Trophoblast cell (in vitro differentiated cells and primary cell): Measurements from ENCODE around the gene RAMACL.

ENCODE experiments used
- DNase-seq, 2 donors: peaks; one replicate each; pipeline ENCODE4 v3.0.0-alpha.2; 2016
- H2AFZ ChIP-seq: 2 replicates; pipeline ENCODE4 v1.6.1; 2013; ENCODE audit warnings: low read length, moderate library complexity, mild to moderate bottlenecking; ENCODE audit not compliant: insufficient read depth, poor library complexity
- H2AK5ac ChIP-seq: 2 replicates; pipeline ENCODE4 v1.6.1; 2013; ENCODE audit warnings: mild to moderate bottlenecking, low read length
- H2BK120ac ChIP-seq: 2 replicates; pipeline ENCODE4 v1.6.1; 2013; ENCODE audit warnings: low read length, mild to moderate bottlenecking, moderate library complexity; ENCODE audit not compliant: insufficient read depth, poor library complexity
- H2BK12ac ChIP-seq: 2 replicates; pipeline ENCODE4 v1.6.1; 2013; ENCODE audit warnings: mild to moderate bottlenecking, low read length, moderate library complexity
- H2BK5ac ChIP-seq: 2 replicates; pipeline ENCODE4 v1.6.1; 2013; ENCODE audit warnings: low read length, low read depth, moderate library complexity, mild to moderate bottlenecking; ENCODE audit not compliant: poor library complexity
- H3K14ac ChIP-seq: 2 replicates; pipeline ENCODE4 v1.6.1; 2013; ENCODE audit warnings: mild to moderate bottlenecking, low read length
- H3K18ac ChIP-seq: 2 replicates; pipeline ENCODE4 v1.6.1; 2013; ENCODE audit warnings: mild to moderate bottlenecking, low read length
- H3K23ac ChIP-seq: 2 replicates; pipeline ENCODE4 v1.6.1; 2013; ENCODE audit warnings: low read length
- H3K27ac ChIP-seq: 2 replicates; pipeline ENCODE4 v1.5.1; 2013; ENCODE audit warnings: low read depth, mild to moderate bottlenecking, inconsistent platforms, low read length, moderate library complexity
- H3K27me3 ChIP-seq: 2 replicates; pipeline ENCODE4 v1.6.1; 2013; ENCODE audit warnings: inconsistent platforms, mild to moderate bottlenecking, low read length, moderate library complexity; ENCODE audit not compliant: insufficient read depth
- H3K36me3 ChIP-seq, 2 experiments: 1 replicate in 1 of 2; 2 replicates in 1 of 2; pipeline ENCODE4 v1.6.1; 2013; ENCODE audit warnings: low read length in 2 of 2, mild to moderate bottlenecking in 2 of 2, moderate library complexity in 1 of 2; ENCODE audit not compliant: insufficient read depth in 2 of 2, control insufficient read depth in 1 of 2
- H3K4ac ChIP-seq: 2 replicates; pipeline ENCODE4 v1.6.1; 2013; ENCODE audit warnings: low read depth, mild to moderate bottlenecking, low read length, moderate library complexity
- H3K4me1 ChIP-seq, 2 experiments: 1 replicate in 1 of 2; 2 replicates in 1 of 2; pipeline ENCODE4 v1.6.1; 2013; ENCODE audit warnings: low read length in 2 of 2, mild to moderate bottlenecking in 2 of 2, moderate library complexity in 1 of 2; ENCODE audit not compliant: insufficient read depth in 2 of 2, control insufficient read depth in 1 of 2
- H3K4me2 ChIP-seq: 2 replicates; pipeline ENCODE4 v1.6.1; 2013; ENCODE audit warnings: inconsistent platforms, mild to moderate bottlenecking, low read length, moderate library complexity
- H3K4me3 ChIP-seq: 2 replicates; pipeline ENCODE4 v1.5.1; 2013; ENCODE audit warnings: mild to moderate bottlenecking, low read depth, low read length, inconsistent platforms
- H3K79me1 ChIP-seq: one replicate; pipeline ENCODE4 v1.6.1; 2013; ENCODE audit warnings: low read length
- H3K79me2 ChIP-seq: 2 replicates; pipeline ENCODE4 v1.6.1; 2013; ENCODE audit warnings: low read length, mild to moderate bottlenecking; ENCODE audit not compliant: control insufficient read depth, insufficient read depth, poor library complexity
- H3K9ac ChIP-seq: 2 replicates; pipeline ENCODE4 v1.6.1; 2013; ENCODE audit warnings: mild to moderate bottlenecking, low read length
- H3K9me3 ChIP-seq: 2 replicates; pipeline ENCODE4 v1.6.1; 2013; ENCODE audit warnings: low read depth, mild to moderate bottlenecking, control low read depth, inconsistent platforms, low read length; ENCODE audit not compliant: insufficient read depth
- H4K12ac ChIP-seq: 2 replicates; pipeline ENCODE4 v1.6.1; 2013; ENCODE audit warnings: low read depth, mild to moderate bottlenecking, low read length, moderate library complexity
- H4K8ac ChIP-seq: 2 replicates; pipeline ENCODE4 v1.6.1; 2013; ENCODE audit warnings: low read depth, mild to moderate bottlenecking, low read length, moderate library complexity
- H4K91ac ChIP-seq: one replicate; pipeline ENCODE4 v1.6.1; 2013; ENCODE audit warnings: low read depth, mild to moderate bottlenecking, low read length, moderate library complexity
- WGBS: extraction: QIAGEN DNeasy Blood & Tissue Kit; methylation state at CpG from one replicate; pipeline ENCODE4 v1.1.7; 2013; ENCODE audit warnings: missing lambda C conversion rate; ENCODE audit not compliant: insufficient read length, insufficient coverage; ENCODE audit errors: extremely low coverage; 5-methylcytosine and 5-hydroxymethylcytosine counted together

The RAMACL gene

DNA sequence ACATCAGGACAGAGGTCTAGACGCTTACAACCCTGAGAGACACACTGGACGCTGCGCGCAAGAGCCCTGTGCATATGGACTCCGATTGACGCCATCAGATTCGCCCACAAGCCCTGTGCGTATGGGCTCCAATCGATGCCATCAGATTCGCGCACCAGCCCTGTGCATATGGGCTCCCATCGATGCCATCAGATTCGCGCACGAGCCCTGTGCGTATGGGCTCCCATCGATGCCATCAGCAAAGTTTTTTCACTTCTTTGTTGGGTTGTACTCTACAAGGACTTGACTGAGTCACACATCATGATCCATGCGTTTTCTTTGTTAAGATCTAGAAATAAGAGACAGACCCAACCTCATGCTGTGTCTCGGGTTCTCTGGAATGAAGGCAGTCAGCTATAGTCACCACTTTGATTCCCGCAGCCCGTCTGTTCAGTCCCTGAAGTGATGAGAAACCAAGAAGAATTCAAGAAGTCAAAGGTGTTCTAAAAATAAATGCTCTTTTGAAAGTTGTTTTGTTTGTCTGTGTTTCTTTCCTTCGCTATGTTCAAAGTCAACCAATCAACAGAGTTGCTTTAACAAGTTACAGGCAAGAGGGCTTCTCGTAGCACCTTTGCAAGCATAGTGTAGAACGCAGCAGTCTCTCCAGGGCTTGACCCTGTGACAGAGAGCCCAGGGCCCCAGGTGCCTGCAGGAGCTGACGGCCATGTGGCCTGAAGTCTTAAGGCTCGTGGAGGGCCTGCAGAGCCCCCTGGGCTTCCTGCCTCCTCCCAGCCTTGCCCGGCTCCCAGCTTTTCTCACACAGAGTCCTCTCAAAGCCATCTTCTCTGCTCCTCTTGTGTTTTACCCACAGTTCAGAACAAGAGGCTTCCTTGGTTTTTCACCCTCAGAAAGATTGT lies 32.6 kb upstream of the RAMACL start:
- Histone ChIP-seq H4K8ac (peak overlapping the region; percentile 51), H3K23ac (no peak overlapping the region), H4K12ac (no peak overlapping the region), H3K36me3 (peaks cover 7 to 8% of the 10 kb centered on the region in 2 experiments), H3K9me3 (peaks cover 4% of the 10 kb centered on the region), H3K27ac (peak overlapping the region; percentile 92), H3K79me1 (peaks cover 32% of the 10 kb centered on the region), H3K4ac (peak overlapping the region; percentile 47), H3K27me3 (no peaks in the 10 kb centered on the region), H3K4me3 (no peak overlapping the region), H2AK5ac (peak overlapping the region; percentile 4), H2AFZ (peak overlapping the region; percentile 45), H4K91ac (peak overlapping the region; percentile 60), H3K4me2 (peak overlapping the region; percentile 4), H3K9ac (no peak overlapping the region), H3K14ac (peak overlapping the region; percentile 59), H2BK5ac (peak overlapping the region; percentile 70), H3K4me1 (peaks cover 43 to 45% of the 10 kb centered on the region in 2 experiments), H3K79me2 (peaks cover 2% of the 10 kb centered on the region), H2BK120ac (peak overlapping the region; percentile 89), H2BK12ac (peak overlapping the region; percentile 74), H3K18ac (peak overlapping the region; percentile 66)
- DNase-seq, result no peak
- no CpG with 5 or more reads among the region's 27 CpGs for WGBS

DNA sequence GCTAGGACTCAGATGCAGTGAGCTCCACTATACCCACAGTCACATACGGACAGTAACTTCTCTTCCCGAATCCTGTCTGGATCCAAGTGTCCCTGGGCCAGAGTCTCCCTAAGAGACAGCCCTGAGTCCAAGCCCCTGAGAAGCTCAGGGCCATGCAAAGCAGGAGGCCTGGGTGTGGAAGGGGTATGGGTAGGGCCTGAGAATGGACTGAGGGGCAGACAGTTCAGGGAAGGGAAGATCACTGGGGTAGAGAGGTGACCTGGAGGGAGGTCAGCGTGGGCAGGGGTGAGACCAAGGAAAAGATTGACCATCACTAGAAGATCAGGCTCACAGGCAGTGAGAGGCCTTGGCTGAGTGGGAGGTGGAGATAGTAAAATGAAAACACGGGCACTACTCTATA lies 31.8 kb upstream of the RAMACL start:
- H2BK5ac ChIP-seq, result peak overlapping the region; percentile 15
- no peak for DNase-seq
- peak overlapping the region; percentile 92 for H3K27ac ChIP-seq
- H2BK12ac ChIP-seq, result peak overlapping the region; percentile 4
- peak overlapping the region; percentile 21 for H4K91ac ChIP-seq
- H3K4me2 ChIP-seq, result no peak overlapping the region
- H3K79me2 ChIP-seq, result peaks cover 2% of the 10 kb centered on the region
- peak overlapping the region; percentile 33 for H2AK5ac ChIP-seq
- H3K14ac ChIP-seq, result peak overlapping the region; percentile 45
- peaks cover 4% of the 10 kb centered on the region for H3K9me3 ChIP-seq
- H3K23ac ChIP-seq, result no peak overlapping the region
- peak overlapping the region; percentile 41 for H3K4ac ChIP-seq
- no CpG with 5 or more reads among the region's 4 CpGs for WGBS
- H2BK120ac ChIP-seq, result peak overlapping the region; percentile 89
- peak overlapping the region; percentile 66 for H3K18ac ChIP-seq
- H4K8ac ChIP-seq, result peak overlapping the region; percentile 51
- H3K4me3 ChIP-seq, result no peak overlapping the region
- H3K4me1 ChIP-seq, result peaks cover 47 to 50% of the 10 kb centered on the region in 2 experiments
- H2AFZ ChIP-seq, result no peak overlapping the region
- no peak overlapping the region for H4K12ac ChIP-seq
- peaks cover 35% of the 10 kb centered on the region for H3K79me1 ChIP-seq
- H3K9ac ChIP-seq, result no peak overlapping the region
- H3K27me3 ChIP-seq, result no peaks in the 10 kb centered on the region
- H3K36me3 ChIP-seq, result peaks cover 7 to 8% of the 10 kb centered on the region in 2 experiments

DNA sequence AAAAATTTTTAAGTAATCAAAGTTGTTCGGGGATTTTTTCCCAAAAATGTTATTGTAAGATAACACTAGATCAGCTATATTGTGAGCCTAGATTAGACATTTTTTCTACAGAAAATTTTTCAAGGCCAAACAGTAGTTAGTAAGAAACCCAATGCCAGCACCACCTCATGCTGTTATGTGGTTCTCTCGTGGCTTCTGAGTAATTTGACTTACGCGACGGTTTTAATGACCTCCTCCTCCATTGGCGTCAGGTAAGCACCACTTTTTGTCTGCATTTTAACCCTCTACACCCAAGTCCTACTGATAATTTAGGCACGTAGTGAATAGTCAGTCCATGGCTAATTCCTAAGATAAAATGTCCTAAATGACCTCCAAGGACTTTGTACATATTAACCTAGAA lies 30.9 kb upstream of the RAMACL start:
- no peak overlapping the region for H2AFZ ChIP-seq
- no peak for DNase-seq
- no CpG with 5 or more reads among the region's 7 CpGs for WGBS

DNA sequence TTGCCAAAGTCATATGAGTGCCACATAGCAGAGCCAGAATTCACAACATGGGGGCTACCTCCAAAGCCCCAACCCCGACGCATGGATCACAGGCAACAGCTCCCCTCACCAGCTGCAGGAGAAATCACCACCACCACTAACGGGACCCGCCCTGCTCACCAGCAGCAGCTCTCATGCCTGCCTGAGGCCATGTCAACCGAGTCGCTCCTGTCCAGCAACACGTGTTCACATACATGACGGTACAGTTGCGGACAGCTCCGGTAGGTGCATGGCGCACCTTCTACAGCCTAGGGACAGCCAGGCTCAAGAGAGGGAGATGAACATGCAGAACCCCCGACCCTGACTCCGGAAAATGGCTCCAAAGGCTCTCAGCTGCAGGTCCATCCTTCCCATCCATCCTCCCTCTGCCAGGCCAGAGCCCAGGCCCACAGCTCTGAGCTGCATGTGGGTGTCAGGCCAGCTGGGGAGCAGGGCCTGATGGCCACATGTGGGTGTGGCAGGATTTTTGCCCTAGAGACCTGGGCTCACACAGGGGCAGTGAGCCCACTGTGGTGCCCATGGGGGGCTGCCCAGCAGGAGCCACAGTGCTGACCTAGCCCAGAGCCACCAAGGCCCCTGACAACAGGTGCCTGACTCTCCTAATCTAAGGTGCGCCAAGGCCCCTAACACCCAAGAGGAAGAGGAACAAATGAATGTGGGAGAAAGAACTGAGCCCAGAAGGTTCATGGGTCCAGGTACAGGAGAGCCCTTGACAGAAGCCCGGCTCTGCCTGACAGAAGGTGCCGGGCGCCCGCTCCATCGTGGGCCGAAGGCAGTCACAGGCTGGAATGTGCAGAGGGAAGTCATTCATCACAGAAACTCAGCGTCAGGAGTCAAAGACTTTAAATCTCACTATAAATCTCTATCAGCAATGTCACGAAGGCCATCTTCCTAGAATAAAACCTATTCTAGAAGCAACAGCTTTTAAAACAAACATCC lies 30.1 kb upstream of the RAMACL start:
- H3K4me1 ChIP-seq, result peaks cover 59 to 61% of the 10 kb centered on the region in 2 experiments
- H3K9me3 ChIP-seq, result peaks cover 4% of the 10 kb centered on the region
- H3K4me2 ChIP-seq, result no peak overlapping the region
- no peak overlapping the region for H2AFZ ChIP-seq
- H2AK5ac ChIP-seq, result no peak overlapping the region
- peak overlapping the region; percentile 12 for H3K18ac ChIP-seq
- no peak overlapping the region for H2BK120ac ChIP-seq
- H3K27me3 ChIP-seq, result no peaks in the 10 kb centered on the region
- H3K9ac ChIP-seq, result no peak overlapping the region
- H3K23ac ChIP-seq, result no peak overlapping the region
- no peak overlapping the region for H3K14ac ChIP-seq
- H3K79me2 ChIP-seq, result peaks cover 2% of the 10 kb centered on the region
- H3K4me3 ChIP-seq, result no peak overlapping the region
- no peak overlapping the region for H2BK5ac ChIP-seq
- H3K79me1 ChIP-seq, result peaks cover 42% of the 10 kb centered on the region
- no peak overlapping the region for H3K4ac ChIP-seq
- no CpG with 5 or more reads among the region's 22 CpGs for WGBS
- no peak overlapping the region for H3K27ac ChIP-seq
- peak; percentile 17 to 52 for DNase-seq
- H2BK12ac ChIP-seq, result no peak overlapping the region
- no peak overlapping the region for H4K91ac ChIP-seq
- no peak overlapping the region for H4K8ac ChIP-seq
- peaks cover 7 to 8% of the 10 kb centered on the region in 2 experiments for H3K36me3 ChIP-seq
- H4K12ac ChIP-seq, result no peak overlapping the region

More for the DNA sequence above, 30.9 kb upstream of the RAMACL start:
- Histone ChIP-seq H4K91ac (no peak overlapping the region), H3K4me3 (no peak overlapping the region), H4K12ac (no peak overlapping the region), H2BK5ac (no peak overlapping the region), H3K14ac (no peak overlapping the region), H2BK12ac (no peak overlapping the region), H2BK120ac (no peak overlapping the region), H4K8ac (no peak overlapping the region), H3K36me3 (peaks cover 7 to 8% of the 10 kb centered on the region in 2 experiments), H3K9ac (no peak overlapping the region), H3K18ac (no peak overlapping the region), H3K4me2 (no peak overlapping the region), H3K4me1 (peaks cover 51 to 54% of the 10 kb centered on the region in 2 experiments), H3K27me3 (no peaks in the 10 kb centered on the region), H2AK5ac (no peak overlapping the region), H3K27ac (no peak overlapping the region), H3K4ac (no peak overlapping the region), H3K79me1 (peaks cover 40% of the 10 kb centered on the region), H3K9me3 (peaks cover 4% of the 10 kb centered on the region), H3K79me2 (peaks cover 2% of the 10 kb centered on the region), H3K23ac (no peak overlapping the region)
